SK-N-SH (cell line): ENCODE data around the gene CBFA2T2. TPM values are rescaled to one million over a fixed set of nuclear protein-coding genes. Genes with fewer than 3 reads are reported as not detected.
A peak's percentile ranks its signal among the peaks of the same experiment; 100 is the strongest.

ENCODE experiments used
- CTCF ChIA-PET: fragments of 300-600, 350-600 bp; formaldehyde crosslinking; extraction: SDS; loops from one replicate; lab custom pipeline; 2021; lab: Yijun Ruan, JAX
- POLR2A ChIA-PET: fragments of 350-600 bp; sonication (Branson Sonifier 250); formaldehyde crosslinking; extraction: SDS; loops from one replicate; lab custom pipeline; 2020; ENCODE audit warnings: antibody characterized with exemption, inconsistent platforms; lab: Yijun Ruan, JAX
- DNase-seq: peaks from one replicate; pipeline ENCODE4 v3.0.0; 2012
- H2AFZ ChIP-seq: fragments of 200-600 bp; sonication (generic); 2 replicates; pipeline ENCODE4 v1.8.1; 2016; ENCODE audit warnings: antibody characterized with exemption, mild to moderate bottlenecking, low read depth
- H3F3A ChIP-seq: fragments of 200-600 bp; sonication (generic); replicated peaks from 2 replicates; pipeline ENCODE3; 2016; ENCODE audit warnings: antibody characterized with exemption, mild to moderate bottlenecking; ENCODE audit not compliant: insufficient read depth
- H3K27ac ChIP-seq, 2 experiments: fragments of 200-500 bp in 1 of 2; fragments of 200-600 bp in 1 of 2; sonication (Bioruptor generic) in 1 of 2; sonication (generic), shearing (Covaris generic) in 1 of 2; 2 replicates each; pipeline versions ENCODE4 v1.5.1 to v1.6.1; 2014 to 2016; ENCODE audit warnings: low read depth in 2 of 2, inconsistent platforms in 1 of 2, low read length in 1 of 2, mild to moderate bottlenecking in 1 of 2, mixed read lengths in 1 of 2
- H3K27me3 ChIP-seq: fragments of 200-600 bp; sonication (generic), shearing (Covaris generic); 2 replicates; pipeline ENCODE4 v1.6.1; 2016; ENCODE audit warnings: mixed run types; ENCODE audit not compliant: insufficient read depth
- H3K36me3 ChIP-seq, 2 experiments: fragments of 200-500 bp in 1 of 2; fragments of 200-600 bp in 1 of 2; sonication (Bioruptor generic) in 1 of 2; sonication (generic) in 1 of 2; replicated peaks in 1 of 2; 2 replicates each; pipeline versions ENCODE3 to v1.5.1; 2014 to 2016; ENCODE audit warnings: low read length in 1 of 2, mild to moderate bottlenecking in 1 of 2; ENCODE audit not compliant: insufficient read depth in 2 of 2, control insufficient read depth in 1 of 2
- H3K4me1 ChIP-seq, 2 experiments: fragments of 200-500 bp in 1 of 2; fragments of 200-600 bp in 1 of 2; sonication (Bioruptor generic) in 1 of 2; sonication (generic), shearing (Covaris generic) in 1 of 2; 2 replicates each; pipeline versions ENCODE4 v1.5.1 to v1.6.1; 2014 to 2016; ENCODE audit warnings: low read depth in 1 of 2, low read length in 1 of 2, mixed run types in 1 of 2; ENCODE audit not compliant: insufficient read depth in 2 of 2, control insufficient read depth in 1 of 2
- H3K4me2 ChIP-seq: fragments of 200-600 bp; sonication (generic), shearing (Covaris generic); 2 replicates; pipeline ENCODE4 v1.6.1; 2017; ENCODE audit warnings: mixed run types
- H3K4me3 ChIP-seq, 2 experiments: fragments of 200-500 bp in 1 of 2; fragments of 200-600 bp in 1 of 2; sonication (Bioruptor generic) in 1 of 2; sonication (generic), shearing (Covaris generic) in 1 of 2; 2 replicates each; pipeline versions ENCODE4 v1.5.1 to v1.8.1; 2014 to 2016; ENCODE audit warnings: low read depth in 2 of 2, inconsistent platforms in 1 of 2, low read length in 1 of 2, mild to moderate bottlenecking in 1 of 2, mixed read lengths in 1 of 2, moderate library complexity in 1 of 2
- H3K79me2 ChIP-seq: fragments of 200-600 bp; sonication (generic); 2 replicates; pipeline ENCODE4 v1.8.1; 2017; ENCODE audit warnings: mild to moderate bottlenecking; ENCODE audit not compliant: insufficient read depth
- H3K9ac ChIP-seq: fragments of 200-600 bp; sonication (generic); 2 replicates; pipeline ENCODE4 v1.6.1; 2017; ENCODE audit warnings: mixed run types
- H3K9me2 ChIP-seq: fragments of 200-600 bp; sonication (generic); 2 replicates; pipeline ENCODE4 v1.6.1; 2017; ENCODE audit warnings: mixed run types
- H3K9me3 ChIP-seq: fragments of 200-600 bp; sonication (generic); 2 replicates; pipeline ENCODE4 v1.6.1; 2017; ENCODE audit warnings: mixed run types, mild to moderate bottlenecking, moderate library complexity
- H4K20me1 ChIP-seq: fragments of 200-600 bp; sonication (generic); 2 replicates; pipeline ENCODE4 v1.6.1; 2017; ENCODE audit warnings: mild to moderate bottlenecking, mixed run types; ENCODE audit not compliant: insufficient read depth
- CHD2 ChIP-seq: fragments of 150-350 bp; IDR thresholded peaks from 2 replicates; pipeline ENCODE4 v1.6.1; 2018; ENCODE audit warnings: low read length; ENCODE audit not compliant: partially characterized antibody
- FOSL2 ChIP-seq: IDR thresholded peaks from 2 replicates; pipeline ENCODE4 v1.4.0; 2012; ENCODE audit warnings: low read depth, mild to moderate bottlenecking, moderate library complexity, borderline replicate concordance
- FOXJ3 ChIP-seq: sonication (generic); formaldehyde crosslinking; IDR thresholded peaks from 2 replicates; pipeline ENCODE4 v1.5.1; 2020; ENCODE audit warnings: mild to moderate bottlenecking, missing genetic modification reagents
- GATA2 ChIP-seq: sonication (generic); formaldehyde crosslinking; IDR thresholded peaks from 2 replicates; pipeline ENCODE4 v1.5.0; 2020; ENCODE audit warnings: mild to moderate bottlenecking, missing genetic modification reagents
- IRF3 ChIP-seq: fragments of 150-350 bp; IDR thresholded peaks from 2 replicates; pipeline ENCODE4 v1.6.1; 2016; ENCODE audit warnings: mild to moderate bottlenecking, low read depth, low read length
- MEF2A ChIP-seq: IDR thresholded peaks from 2 replicates; pipeline ENCODE4 v1.4.0; 2012; ENCODE audit warnings: low read depth, borderline replicate concordance
- MXI1 ChIP-seq: IDR thresholded peaks from 2 replicates; pipeline ENCODE4 v1.6.1; 2012; ENCODE audit warnings: mild to moderate bottlenecking, low read depth, low read length, improper control_type of control experiment
- POLR2AphosphoS5 ChIP-seq: IDR thresholded peaks from 2 replicates; pipeline ENCODE4 v1.6.1; 2012; ENCODE audit warnings: low read depth, low read length
- RAD21 ChIP-seq: IDR thresholded peaks from 2 replicates; pipeline ENCODE4 v1.6.1; 2012; ENCODE audit warnings: mild to moderate bottlenecking, low read length
- TEAD4 ChIP-seq: IDR thresholded peaks from 2 replicates; pipeline ENCODE4 v1.4.0; 2012; ENCODE audit warnings: mild to moderate bottlenecking, borderline replicate concordance; ENCODE audit not compliant: insufficient read depth
- USF1 ChIP-seq: IDR thresholded peaks from 2 replicates; pipeline ENCODE4 v1.4.0; 2012; ENCODE audit warnings: low read depth, borderline replicate concordance
- YY1 ChIP-seq: IDR thresholded peaks from 2 replicates; pipeline ENCODE4 v1.4.0; 2012; ENCODE audit warnings: low read depth, mild to moderate bottlenecking
- WGBS: methylation state at CpG from one replicate; pipeline ENCODE4 v1.1.6; 2017; ENCODE audit warnings: low lambda C conversion rate; 5-methylcytosine and 5-hydroxymethylcytosine counted together
- polyA plus RNA-seq, 3 experiments: library from polyadenylated mRNA; depleted of rRNA; stranded (reverse); fragments of >200 nt; gene quantifications; 2 replicates each; pipeline ENCODE4 v1.2.3, GENCODE V29; 2012
- TF ChIP-seq, protein P1 (sequence below): fragments of 150-350 bp; IDR thresholded peaks from 2 replicates; pipeline ENCODE4 v1.6.1; 2017; ENCODE audit warnings: antibody characterized with exemption, low read length, low read depth, borderline replicate concordance

The CBFA2T2 gene
- polyA plus RNA-seq, 1 of the 3 experiments (the other 2 are of a cell fraction): 11.0 TPM

DNA sequence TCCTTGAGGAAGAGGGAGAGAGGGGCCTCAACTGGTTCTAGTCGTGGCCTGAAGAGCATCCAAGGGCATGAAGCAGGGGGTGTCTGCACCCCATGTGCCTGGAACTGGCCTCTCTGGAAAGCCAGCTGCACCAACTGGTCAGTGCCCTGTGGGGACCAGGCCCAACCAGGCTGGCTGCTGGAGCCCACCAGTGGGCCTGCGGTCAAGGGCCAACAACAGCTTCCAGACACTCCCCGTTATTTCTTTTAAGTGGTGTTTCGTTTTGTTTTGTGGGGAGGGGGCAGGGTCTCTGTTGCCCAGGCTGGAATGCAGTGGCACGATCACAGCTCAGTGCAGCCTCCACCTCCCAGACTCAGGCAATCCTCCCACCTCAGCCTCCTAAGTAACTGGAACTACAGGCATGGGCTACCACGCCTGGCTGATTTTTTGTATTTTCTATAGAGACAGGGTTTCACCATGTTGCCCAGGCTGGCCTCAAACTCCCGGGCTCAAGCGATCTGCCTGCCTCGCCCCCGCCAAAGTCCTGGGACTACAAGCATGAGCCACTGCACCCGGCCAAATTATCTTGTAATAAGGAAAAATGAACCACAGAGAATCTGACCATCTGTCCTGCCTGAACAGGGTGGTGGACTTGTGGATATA is 160.3 kb downstream of the CBFA2T2 start (continued):
- TF ChIP-seq, protein P1, sequence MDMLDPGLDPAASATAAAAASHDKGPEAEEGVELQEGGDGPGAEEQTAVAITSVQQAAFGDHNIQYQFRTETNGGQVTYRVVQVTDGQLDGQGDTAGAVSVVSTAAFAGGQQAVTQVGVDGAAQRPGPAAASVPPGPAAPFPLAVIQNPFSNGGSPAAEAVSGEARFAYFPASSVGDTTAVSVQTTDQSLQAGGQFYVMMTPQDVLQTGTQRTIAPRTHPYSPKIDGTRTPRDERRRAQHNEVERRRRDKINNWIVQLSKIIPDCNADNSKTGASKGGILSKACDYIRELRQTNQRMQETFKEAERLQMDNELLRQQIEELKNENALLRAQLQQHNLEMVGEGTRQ: no peak
- TF ChIP-seq MEF2A: no peak
- TF ChIP-seq, all 33 proteins: peak for 0

GRCh38 chr20:33650753-33651561 is 161.1 kb downstream of the CBFA2T2 start:
- Histone ChIP-seq H3K9ac (no peak overlapping the region), H3K36me3 (no peaks in the 10 kb centered on the region), H3K4me2 (no peak overlapping the region), H3K9me2 (no peaks in the 10 kb centered on the region), H3K27me3 (no peaks in the 10 kb centered on the region), H3K79me2 (no peaks in the 10 kb centered on the region), H2AFZ (no peak overlapping the region), H3F3A (peaks cover 26% of the 10 kb centered on the region), H3K4me1 (peaks cover 13 to 51% of the 10 kb centered on the region in 2 experiments; a peak in 3 of 4 replicates), H3K9me3 (no peaks in the 10 kb centered on the region), H3K4me3 (no peak overlapping the region), H4K20me1 (peaks cover 27% of the 10 kb centered on the region), H3K27ac (peak overlapping the region in 1 of 2 experiments; percentile 93; a peak in 1 of 4 replicates)
- WGBS: 94% methylated on average over 9 of the region's 10 CpGs
- POLR2A ChIA-PET: interaction anchor here (0.9 kb wide), 1 partner anchor 16 kb away, joined by 3 read pairs; the partner anchor contains the start of gene ACTL10
- CTCF ChIA-PET: interaction anchor here (0.7 to 9.2 kb wide), 5 partner anchors 15 to 239 kb away, joined by 3 to 114 read pairs (median 3); partner anchors contain the start of genes ACTL10 and C20orf144
- no peak for TF ChIP-seq POLR2AphosphoS5
- no peak for TF ChIP-seq FOXJ3 (CRISPR knock-in tag)
- TF ChIP-seq MXI1: no peak
- no peak for TF ChIP-seq IRF3
- no peak for TF ChIP-seq GATA2
- no peak for TF ChIP-seq RAD21
- TF ChIP-seq CHD2: no peak
- TF ChIP-seq, protein P1: no peak
- no peak for TF ChIP-seq YY1
- TF ChIP-seq FOSL2: no peak
- no peak for TF ChIP-seq USF1
- no peak for TF ChIP-seq TEAD4
- DNase-seq: no peak
